T-helper 1 cell treated with Interleukin-12 subunit alpha and Interleukin-12 subunit beta and Interleukin-4 antibody, amounts not matched to agents 30 μg/mL and 1 μg/mL, for 36 hours (primary cell): ENCODE data around the gene BMPR1B.

Experiments
- H3K27ac Mint-ChIP-seq: one replicate; pipeline ENCODE4 v1.8.0; 2021; ENCODE audit warnings: mild to moderate bottlenecking, mixed read lengths
- H3K27me3 Mint-ChIP-seq: one replicate; pipeline ENCODE4 v1.8.0; 2021; ENCODE audit warnings: low read depth, mixed read lengths
- H3K36me3 Mint-ChIP-seq: one replicate; pipeline ENCODE4 v1.8.0; 2021; ENCODE audit warnings: low read depth, mixed read lengths
- H3K4me1 Mint-ChIP-seq: one replicate; pipeline ENCODE4 v1.8.0; 2021; ENCODE audit warnings: low read depth, mixed read lengths
- H3K4me3 Mint-ChIP-seq: one replicate; pipeline ENCODE4 v1.8.0; 2021; ENCODE audit warnings: mild to moderate bottlenecking, moderate library complexity, mixed read lengths
- H3K9me3 Mint-ChIP-seq: one replicate; pipeline ENCODE4 v1.8.0; 2021; ENCODE audit warnings: mixed read lengths

The BMPR1B gene

GRCh38 chr4:95004912-95005311 lies 247.2 kb downstream of the BMPR1B start:
- Mint-ChIP-seq H3K4me3 (no peak overlapping the region), H3K9me3 (no peaks in the 10 kb centered on the region), H3K27ac (no peak overlapping the region), H3K27me3 (no peaks in the 10 kb centered on the region), H3K36me3 (no peaks in the 10 kb centered on the region), H3K4me1 (no peaks in the 10 kb centered on the region)

GRCh38 chr4:95007998-95008397 lies 250.2 kb downstream of the BMPR1B start:
- Mint-ChIP-seq H3K27ac (no peak overlapping the region), H3K36me3 (no peaks in the 10 kb centered on the region), H3K9me3 (no peaks in the 10 kb centered on the region)

GRCh38 chr4:95013236-95013635 lies 255.5 kb downstream of the BMPR1B start:
- Mint-ChIP-seq H3K4me3 (no peak overlapping the region), H3K4me1 (no peaks in the 10 kb centered on the region), H3K36me3 (no peaks in the 10 kb centered on the region), H3K9me3 (no peaks in the 10 kb centered on the region), H3K27me3 (no peaks in the 10 kb centered on the region), H3K27ac (no peak overlapping the region)

More at GRCh38 chr4:95007998-95008397, 250.2 kb downstream of the BMPR1B start:
- H3K4me3 Mint-ChIP-seq: no peak overlapping the region
- no peaks in the 10 kb centered on the region for H3K27me3 Mint-ChIP-seq
- no peaks in the 10 kb centered on the region for H3K4me1 Mint-ChIP-seq

- H3K9me3 Mint-ChIP-seq: no peaks in the 10 kb centered on the region
- H3K27ac Mint-ChIP-seq: no peak overlapping the region
- no peaks in the 10 kb centered on the region for H3K27me3 Mint-ChIP-seq
- no peaks in the 10 kb centered on the region for H3K36me3 Mint-ChIP-seq
- H3K4me1 Mint-ChIP-seq: no peaks in the 10 kb centered on the region
- H3K4me3 Mint-ChIP-seq: no peak overlapping the region
These were observed 256.3 kb downstream of the BMPR1B start for GRCh38 chr4:95014068-95014467.

GRCh38 chr4:95017305-95018064 lies 259.7 kb downstream of the BMPR1B start:
- H3K9me3 Mint-ChIP-seq: no peaks in the 10 kb centered on the region
- H3K27me3 Mint-ChIP-seq: no peaks in the 10 kb centered on the region

GRCh38 chr4:95018785-95019184 lies 261.0 kb downstream of the BMPR1B start:
- Mint-ChIP-seq H3K27me3 (no peaks in the 10 kb centered on the region), H3K36me3 (no peaks in the 10 kb centered on the region), H3K4me1 (no peaks in the 10 kb centered on the region), H3K4me3 (no peak overlapping the region), H3K27ac (no peak overlapping the region), H3K9me3 (no peaks in the 10 kb centered on the region)

More at GRCh38 chr4:95017305-95018064, 259.7 kb downstream of the BMPR1B start:
- H3K27ac Mint-ChIP-seq: no peak overlapping the region
- H3K36me3 Mint-ChIP-seq: no peaks in the 10 kb centered on the region
- H3K4me1 Mint-ChIP-seq: no peaks in the 10 kb centered on the region
- no peak overlapping the region for H3K4me3 Mint-ChIP-seq

- Mint-ChIP-seq H3K4me1 (no peaks in the 10 kb centered on the region), H3K4me3 (no peak overlapping the region), H3K36me3 (no peaks in the 10 kb centered on the region), H3K27me3 (no peaks in the 10 kb centered on the region), H3K9me3 (no peaks in the 10 kb centered on the region), H3K27ac (no peak overlapping the region)
These were observed 262.8 kb downstream of the BMPR1B start for GRCh38 chr4:95020521-95020920.

- Mint-ChIP-seq H3K36me3 (no peaks in the 10 kb centered on the region), H3K27me3 (no peaks in the 10 kb centered on the region)
These were observed 263.3 kb downstream of the BMPR1B start for GRCh38 chr4:95021099-95021498.

GRCh38 chr4:95023110-95023509 lies 265.4 kb downstream of the BMPR1B start:
- H3K27me3 Mint-ChIP-seq: no peaks in the 10 kb centered on the region
- no peak overlapping the region for H3K27ac Mint-ChIP-seq
- no peaks in the 10 kb centered on the region for H3K36me3 Mint-ChIP-seq
- H3K9me3 Mint-ChIP-seq: no peaks in the 10 kb centered on the region
- H3K4me3 Mint-ChIP-seq: no peak overlapping the region
- H3K4me1 Mint-ChIP-seq: no peaks in the 10 kb centered on the region

More at GRCh38 chr4:95021099-95021498, 263.3 kb downstream of the BMPR1B start:
- Mint-ChIP-seq H3K9me3 (no peaks in the 10 kb centered on the region), H3K27ac (no peak overlapping the region), H3K4me3 (no peak overlapping the region), H3K4me1 (no peaks in the 10 kb centered on the region)

GRCh38 chr4:95027905-95028618 lies 270.3 kb downstream of the BMPR1B start:
- no peaks in the 10 kb centered on the region for H3K27me3 Mint-ChIP-seq
- no peaks in the 10 kb centered on the region for H3K4me1 Mint-ChIP-seq
- no peaks in the 10 kb centered on the region for H3K9me3 Mint-ChIP-seq
- H3K27ac Mint-ChIP-seq: no peak overlapping the region
- no peak overlapping the region for H3K4me3 Mint-ChIP-seq
- H3K36me3 Mint-ChIP-seq: no peaks in the 10 kb centered on the region

GRCh38 chr4:95038791-95039190 lies 281.0 kb downstream of the BMPR1B start:
- H3K4me1 Mint-ChIP-seq: no peaks in the 10 kb centered on the region
- no peak overlapping the region for H3K27ac Mint-ChIP-seq
- no peaks in the 10 kb centered on the region for H3K27me3 Mint-ChIP-seq
- H3K36me3 Mint-ChIP-seq: no peaks in the 10 kb centered on the region
- H3K9me3 Mint-ChIP-seq: no peaks in the 10 kb centered on the region
- no peak overlapping the region for H3K4me3 Mint-ChIP-seq

GRCh38 chr4:95044324-95044837 lies 286.6 kb downstream of the BMPR1B start:
- H3K27me3 Mint-ChIP-seq: no peaks in the 10 kb centered on the region
- no peaks in the 10 kb centered on the region for H3K4me1 Mint-ChIP-seq
- H3K4me3 Mint-ChIP-seq: no peak overlapping the region
- H3K9me3 Mint-ChIP-seq: no peaks in the 10 kb centered on the region
- no peak overlapping the region for H3K27ac Mint-ChIP-seq
- H3K36me3 Mint-ChIP-seq: no peaks in the 10 kb centered on the region

GRCh38 chr4:95045429-95045828 lies 287.7 kb downstream of the BMPR1B start:
- Mint-ChIP-seq H3K4me3 (no peak overlapping the region), H3K27ac (no peak overlapping the region), H3K27me3 (no peaks in the 10 kb centered on the region), H3K4me1 (no peaks in the 10 kb centered on the region), H3K9me3 (no peaks in the 10 kb centered on the region), H3K36me3 (no peaks in the 10 kb centered on the region)

GRCh38 chr4:95048296-95048695 lies 290.5 kb downstream of the BMPR1B start:
- no peak overlapping the region for H3K27ac Mint-ChIP-seq
- no peaks in the 10 kb centered on the region for H3K27me3 Mint-ChIP-seq
- H3K9me3 Mint-ChIP-seq: no peaks in the 10 kb centered on the region
- H3K4me3 Mint-ChIP-seq: no peak overlapping the region
- H3K4me1 Mint-ChIP-seq: no peaks in the 10 kb centered on the region
- H3K36me3 Mint-ChIP-seq: no peaks in the 10 kb centered on the region
